SIG-M5 (cell line): ENCODE measurements around the gene NXPH3.

Experiments used
- DNase-seq: peaks from one replicate; lab custom pipeline; 2025; lab: John Stamatoyannopoulos, UW

Gene NXPH3

GRCh38 chr17:49592263-49592662, 16.6 kb downstream of the NXPH3 start:
- DNase-seq = no peak

- DNase-seq = no peak
Measured at GRCh38 chr17:49595328-49595727, 19.7 kb downstream of the NXPH3 start.

- no peak for DNase-seq
Measured at GRCh38 chr17:49595980-49596379, 20.3 kb downstream of the NXPH3 start.

GRCh38 chr17:49596613-49597244, 21.1 kb downstream of the NXPH3 start:
- DNase-seq = no peak

GRCh38 chr17:49597436-49597835, 21.8 kb downstream of the NXPH3 start:
- no peak for DNase-seq

- DNase-seq = no peak
Measured at GRCh38 chr17:49597928-49598655, 22.4 kb downstream of the NXPH3 start.

- no peak for DNase-seq
Measured at GRCh38 chr17:49598918-49599317, 23.2 kb downstream of the NXPH3 start.

GRCh38 chr17:49600949-49601348, 25.3 kb downstream of the NXPH3 start:
- no peak for DNase-seq

- DNase-seq = no peak
Measured at GRCh38 chr17:49602783-49603182, 27.1 kb downstream of the NXPH3 start.

GRCh38 chr17:49603238-49603637, 27.6 kb downstream of the NXPH3 start:
- no peak for DNase-seq

- no peak for DNase-seq
Measured at GRCh38 chr17:49603720-49604119, 28.0 kb downstream of the NXPH3 start.

GRCh38 chr17:49604314-49604869, 28.7 kb downstream of the NXPH3 start:
- no peak for DNase-seq

- no peak for DNase-seq
Measured at GRCh38 chr17:49610883-49611584, 35.4 kb downstream of the NXPH3 start.

- no peak for DNase-seq
Measured at GRCh38 chr17:49612726-49613125, 37.1 kb downstream of the NXPH3 start.

- no peak for DNase-seq
Measured at GRCh38 chr17:49613182-49613800, 37.6 kb downstream of the NXPH3 start.

- no peak for DNase-seq
Measured at GRCh38 chr17:49616086-49616485, 40.4 kb downstream of the NXPH3 start.

GRCh38 chr17:49616601-49617131, 41.0 kb downstream of the NXPH3 start:
- DNase-seq = no peak

GRCh38 chr17:49618028-49618611, 42.4 kb downstream of the NXPH3 start:
- DNase-seq = no peak

GRCh38 chr17:49621420-49621819, 45.7 kb downstream of the NXPH3 start:
- DNase-seq = no peak

GRCh38 chr17:49621946-49622529, 46.4 kb downstream of the NXPH3 start:
- DNase-seq = no peak

- DNase-seq = no peak
Measured at GRCh38 chr17:49624896-49625295, 49.2 kb downstream of the NXPH3 start.
